ENCODE measurements around the gene HYLS1. TPM values are rescaled to one million over a fixed set of nuclear protein-coding genes. Genes with fewer than 3 reads are reported as not detected.
A peak's percentile ranks its signal among the peaks of the same experiment; 100 is the strongest.

HYLS1 gene
- total and polyA plus RNA-seq, 9 of the 15 experiments (the other 6 are each of a cell fraction or from before 2014, with no cell fraction given) = 2.7 to 8.2 (median 4.8) TPM

GRCh38 chr11:125887373-125888324, at the start of gene HYLS1 (continued):
- TF ChIP-seq ZBTB2 (IDR thresholded peaks at IDR 0.05) = peak; percentile 85; the same call in 1 of the 2 replicates
- no peak for TF ChIP-seq MYNN (IDR thresholded peaks at IDR 0.05)
- no peak for TF ChIP-seq MYNN (CRISPR knock-in tag; IDR thresholded peaks at IDR 0.05)
- no peak for TF ChIP-seq NR2F6 (CRISPR knock-in tag; IDR thresholded peaks at IDR 0.05)
- TF ChIP-seq ZBTB5 (IDR thresholded peaks at IDR 0.05) = no peak
- no peak for TF ChIP-seq XRCC5 (IDR thresholded peaks at IDR 0.05; ENCODE audit: low read depth, low read length)
- peak; percentile 96 for TF ChIP-seq NRF1 (conservative IDR thresholded peaks at IDR 0.05 in 1 of 2, IDR thresholded peaks at IDR 0.05 in 1 of 2)
- peak; percentile 80 for TF ChIP-seq HES1 (IDR thresholded peaks at IDR 0.05; ENCODE audit: low read depth)
- peak; percentile 100 for TF ChIP-seq HNRNPLL (IDR thresholded peaks at IDR 0.05; ENCODE audit: low read depth, low read length, poor library complexity, severe bottlenecking)
- TF ChIP-seq JUND (IDR thresholded peaks at IDR 0.05; ENCODE audit: borderline replicate concordance, low read depth, low read length) = 0 out of 2 replicates have a peak, but pooled peaks have one; percentile 8
- no peak; the same call in 2 of the 3 replicates for TF ChIP-seq JUND (tag; IDR thresholded peaks at IDR 0.05; ENCODE audit: borderline replicate concordance, low read depth, low read length)
- TF ChIP-seq CTCF (IDR thresholded peaks at IDR 0.05 in 2 of 3, conservative IDR thresholded peaks at IDR 0.05 in 1 of 3; ENCODE audit: insufficient read depth in 2 of 3, low read depth in 1 of 3, low read length in 3 of 3) = peak; percentile 29 to 56 (median 31); a peak in 5 of 6 replicates
- TF ChIP-seq NR0B1 (IDR thresholded peaks at IDR 0.05; ENCODE audit: partially characterized antibody) = no peak
- TF ChIP-seq ZNF785 (CRISPR knock-in tag; IDR thresholded peaks at IDR 0.05) = no peak
- TF ChIP-seq ZNF175 (CRISPR knock-in tag; IDR thresholded peaks at IDR 0.05; ENCODE audit: low read depth) = no peak
- no peak for TF ChIP-seq ZFP1 (CRISPR knock-in tag; IDR thresholded peaks at IDR 0.05)
- TF ChIP-seq GABPB1 (CRISPR knock-in tag; IDR thresholded peaks at IDR 0.05) = peak; percentile 38; the same call in 1 of the 2 replicates
- 0 out of 2 replicates have a peak, but pooled peaks have one; percentile 10 for TF ChIP-seq ZNF324 (CRISPR knock-in tag; IDR thresholded peaks at IDR 0.05)
- TF ChIP-seq HDAC3 (IDR thresholded peaks at IDR 0.05; ENCODE audit: borderline replicate concordance, partially characterized antibody) = peak; percentile 86

Data from K562 (cell line).